ENCODE data around the gene ZNF214.

The ZNF214 gene

DNA sequence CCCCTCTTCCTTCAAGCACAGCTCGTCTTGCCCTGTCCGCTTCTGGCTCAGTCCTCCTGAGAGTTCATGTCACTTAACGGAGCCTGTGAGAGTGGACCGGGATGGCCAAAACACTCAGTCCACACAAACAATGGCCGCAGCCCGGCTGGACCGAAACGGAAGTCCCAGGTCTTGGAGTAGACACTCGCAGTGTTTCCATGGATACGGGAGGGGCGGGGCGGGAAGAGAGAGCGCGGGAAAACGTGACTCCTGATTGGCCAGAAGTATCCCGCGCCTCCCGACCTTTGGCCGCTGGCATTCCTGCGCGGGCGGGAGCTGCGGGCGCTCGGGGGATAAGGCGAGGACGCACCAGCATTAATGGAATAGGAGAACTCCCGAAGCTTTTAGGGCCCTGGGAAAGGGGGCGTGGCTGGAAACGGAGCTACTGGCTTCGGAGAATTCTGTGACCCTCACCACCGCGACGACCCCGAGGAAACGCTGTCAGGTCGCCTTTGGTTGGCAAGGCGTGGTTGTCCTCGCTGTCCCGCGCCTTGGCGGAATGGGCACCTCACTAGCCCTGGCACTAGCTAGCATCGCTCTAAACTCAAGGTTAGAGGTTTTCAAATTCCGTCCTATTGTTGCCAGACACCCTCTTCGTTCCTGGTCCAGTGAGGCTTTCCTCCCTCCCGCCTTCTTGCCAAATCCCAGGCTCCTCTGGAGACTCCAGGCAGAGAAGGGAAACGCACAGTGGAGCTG lies at the start of gene ZNF214, which contains the start of gene NLRP14:
Gene ZNF214 (minus strand): TSS at position 164 of the 735 bp plus-strand sequence. CDS start 17,511 bp downstream, outside the sequence.
Gene NLRP14 (plus strand): TSS at position 297 of the 735 bp plus-strand sequence. CDS start 18,108 bp downstream, outside the sequence.
- peak; percentile 76 for FAIRE-seq

DNA sequence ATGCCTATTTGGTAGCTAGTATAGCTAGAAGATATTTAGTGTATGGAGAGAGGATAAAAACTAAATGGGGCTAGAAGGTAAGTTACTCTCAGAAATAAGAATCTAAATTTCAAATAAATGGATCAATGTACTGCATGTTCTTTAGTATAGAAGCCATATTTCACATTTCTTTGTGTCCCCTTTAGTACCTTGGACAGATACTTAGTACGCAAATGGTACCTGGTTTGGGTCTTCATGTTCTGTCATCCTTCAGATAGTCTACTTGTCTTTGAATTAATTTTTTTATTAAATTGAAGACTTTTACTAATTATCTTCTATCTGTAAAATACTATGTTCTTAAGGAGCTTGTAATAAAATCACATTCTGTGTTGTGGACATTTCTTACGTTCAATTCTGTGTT lies 42.4 kb upstream of the ZNF214 start:
- no peak for FAIRE-seq

DNA sequence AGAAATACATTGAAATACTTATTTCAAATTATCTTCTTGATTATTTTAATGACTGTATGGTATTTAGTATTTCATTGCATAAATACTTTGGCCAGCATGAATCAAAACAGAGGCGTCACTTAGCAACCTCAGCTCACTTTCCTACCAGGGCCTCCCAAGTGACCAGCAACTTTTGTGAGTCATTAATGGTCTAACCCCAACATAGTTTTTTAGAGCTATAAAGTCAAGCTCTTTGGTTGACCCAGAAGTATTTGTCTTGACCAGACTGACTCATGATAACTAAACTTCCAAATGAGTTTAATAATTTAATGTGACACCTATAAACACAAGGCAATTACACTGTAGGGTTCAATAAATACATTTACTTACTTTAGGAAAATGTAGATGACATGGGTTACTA lies 40.7 kb upstream of the ZNF214 start:
- FAIRE-seq = no peak

GRCh38 chr11:7057641-7058040 lies 37.5 kb upstream of the ZNF214 start:
- no peak for FAIRE-seq

- no peak for FAIRE-seq
Observed at GRCh38 chr11:7056828-7057513, 36.8 kb upstream of the ZNF214 start.

DNA sequence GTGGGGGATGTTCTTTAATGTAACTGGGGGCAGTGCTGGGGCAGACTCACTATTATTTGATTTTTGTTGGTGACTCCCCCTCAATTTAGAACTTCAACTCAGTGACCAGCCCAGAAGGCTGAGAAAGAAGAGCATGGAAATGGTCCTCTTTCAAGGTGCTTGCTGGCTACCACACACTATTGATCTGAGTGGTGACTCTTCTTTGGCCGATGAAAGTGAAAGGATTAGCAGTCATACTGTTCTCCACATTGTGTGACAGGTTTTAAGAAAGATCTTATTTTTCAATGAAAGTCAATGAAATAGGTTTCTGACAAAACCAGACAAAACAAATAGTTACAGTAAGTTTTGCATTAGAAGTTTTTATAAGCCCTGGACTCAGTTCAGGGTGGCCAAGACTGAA lies 30.0 kb upstream of the ZNF214 start:
- no peak for FAIRE-seq

GRCh38 chr11:7046474-7047175 lies 26.5 kb upstream of the ZNF214 start:
- no peak for FAIRE-seq

- FAIRE-seq = no peak
Observed at GRCh38 chr11:7034019-7034418, 13.9 kb upstream of the ZNF214 start.

GRCh38 chr11:7032692-7033091 lies 12.5 kb upstream of the ZNF214 start:
- no peak for FAIRE-seq

GRCh38 chr11:7031471-7031871 lies 11.3 kb upstream of the ZNF214 start:
- FAIRE-seq = no peak

DNA sequence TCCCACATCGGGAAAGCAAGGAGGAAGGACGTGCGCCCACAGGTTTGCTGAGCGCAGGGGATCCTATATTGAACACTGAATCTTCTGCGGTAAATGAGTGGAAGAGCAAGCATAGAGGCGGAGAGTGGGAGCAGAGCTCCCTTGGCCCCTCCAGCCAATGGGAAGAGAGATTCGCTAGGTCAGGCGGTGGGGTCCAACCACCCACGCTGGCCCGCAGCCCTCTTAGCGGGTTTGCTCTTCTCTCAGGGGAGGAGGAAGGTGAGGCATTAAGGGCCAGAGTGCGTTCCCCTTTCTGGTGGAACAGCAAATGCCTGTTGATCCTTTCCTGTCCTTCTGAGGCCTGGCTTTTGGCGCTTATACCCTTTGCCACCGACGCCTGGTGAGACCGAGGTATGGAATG lies 10.7 kb upstream of the ZNF214 start:
- FAIRE-seq = no peak

DNA sequence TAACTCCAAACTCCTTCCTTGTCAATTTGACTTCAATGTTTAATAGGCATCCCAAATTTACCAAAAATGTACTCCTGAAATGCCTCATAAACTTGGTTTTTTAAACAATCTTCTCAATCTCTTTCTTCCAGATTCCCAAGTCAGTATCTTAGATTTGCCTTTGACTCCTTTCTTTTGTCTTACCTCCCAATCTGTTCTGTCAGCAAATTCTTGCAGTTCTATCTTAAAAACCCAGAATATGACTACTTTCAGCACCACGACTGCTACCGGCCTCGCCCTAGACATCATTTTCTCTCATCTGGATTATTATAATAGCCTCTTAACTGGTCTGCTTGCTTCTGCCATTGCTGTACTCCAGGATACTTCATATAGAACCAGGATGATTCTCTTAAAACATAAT lies 8.0 kb upstream of the ZNF214 start:
- FAIRE-seq = no peak

DNA sequence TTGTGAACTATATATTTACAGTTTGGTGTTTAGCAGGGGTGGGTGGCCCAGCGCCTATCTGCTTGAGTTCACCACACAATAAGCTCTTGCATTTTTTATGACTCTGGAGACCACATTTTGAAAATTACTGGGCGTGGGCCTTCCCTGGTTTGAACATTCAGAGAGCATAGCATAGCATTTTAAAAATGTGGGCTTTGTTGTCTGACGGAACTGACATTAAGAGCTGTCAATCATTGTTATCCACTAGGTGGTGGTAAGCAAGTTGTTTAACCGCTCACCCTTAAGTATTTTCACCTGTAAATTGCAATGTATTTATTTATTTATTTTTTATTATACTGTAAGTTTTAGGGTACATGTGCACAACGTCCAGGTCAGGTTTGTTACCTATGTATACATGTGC lies 1.2 kb upstream of the ZNF214 start:
- FAIRE-seq = no peak

DNA sequence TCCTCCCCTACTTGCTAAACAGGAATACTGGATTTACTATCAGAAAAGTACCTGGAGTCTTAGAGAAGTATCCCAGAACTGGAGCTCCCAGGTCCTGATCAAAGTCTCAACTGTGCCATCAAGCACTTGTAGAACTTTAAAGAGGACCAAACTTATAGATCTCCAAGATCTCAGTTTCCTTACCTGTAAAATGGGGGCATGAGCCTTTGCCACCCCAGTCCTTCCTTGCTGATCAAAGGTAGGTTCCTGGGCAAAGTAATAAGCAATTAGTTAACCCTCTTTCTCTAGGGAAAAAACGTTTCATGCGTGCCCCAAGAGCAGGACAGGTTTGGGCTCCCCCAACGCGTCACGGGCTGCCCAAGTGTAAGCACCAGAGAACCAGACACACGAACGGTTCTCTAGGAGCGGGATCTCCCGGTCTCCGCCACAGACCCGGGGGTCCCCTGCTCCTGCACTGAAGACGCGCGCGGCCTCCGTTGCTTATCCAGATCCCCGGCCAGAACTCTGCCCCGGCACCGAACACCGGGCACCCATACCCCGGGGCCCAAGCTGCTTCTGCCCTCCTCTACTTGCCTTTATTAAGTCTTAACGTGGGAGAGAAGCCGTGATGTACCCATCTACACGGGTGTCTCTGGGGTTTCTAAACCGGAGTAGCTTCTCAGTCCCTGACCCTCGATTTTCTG lies 505 bp downstream of the ZNF214 start:
- no peak for FAIRE-seq

DNA sequence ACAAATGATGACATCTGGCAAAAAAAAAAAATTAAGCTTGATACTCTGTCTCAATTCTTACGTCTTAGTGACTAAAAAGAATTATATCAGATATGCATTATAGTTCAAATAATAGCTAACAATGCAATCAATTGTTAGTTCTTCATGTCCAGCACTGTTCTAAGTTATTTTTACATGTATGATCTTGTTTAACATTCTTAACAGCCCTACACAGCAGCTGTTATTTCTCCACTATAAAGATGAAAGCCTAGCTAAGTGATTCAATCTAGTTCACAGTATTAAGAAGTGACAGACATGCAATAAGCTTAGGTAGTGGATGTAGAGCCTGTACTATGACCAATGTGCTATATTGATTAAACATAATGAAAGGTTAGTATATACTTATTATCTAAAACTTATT lies 4.1 kb downstream of the ZNF214 start:
- FAIRE-seq = no peak

DNA sequence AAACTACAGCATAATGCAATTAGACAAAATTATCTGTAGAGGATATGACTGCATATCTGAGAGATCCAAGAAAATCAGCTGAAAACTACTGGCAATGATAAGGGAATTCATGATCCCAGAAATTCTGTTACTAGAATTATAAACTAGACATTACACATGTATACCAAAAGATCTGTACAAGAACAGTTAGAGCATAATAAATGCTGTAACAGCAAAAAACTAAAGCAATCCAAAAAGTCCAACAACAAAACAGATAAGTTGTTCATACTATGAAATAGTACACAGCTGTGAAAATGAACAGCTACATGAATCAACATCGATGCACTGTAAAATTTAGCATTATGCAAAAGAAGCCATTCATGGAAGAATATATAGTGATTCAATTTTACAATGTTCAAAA lies 6.0 kb downstream of the ZNF214 start:
- no peak for FAIRE-seq

DNA sequence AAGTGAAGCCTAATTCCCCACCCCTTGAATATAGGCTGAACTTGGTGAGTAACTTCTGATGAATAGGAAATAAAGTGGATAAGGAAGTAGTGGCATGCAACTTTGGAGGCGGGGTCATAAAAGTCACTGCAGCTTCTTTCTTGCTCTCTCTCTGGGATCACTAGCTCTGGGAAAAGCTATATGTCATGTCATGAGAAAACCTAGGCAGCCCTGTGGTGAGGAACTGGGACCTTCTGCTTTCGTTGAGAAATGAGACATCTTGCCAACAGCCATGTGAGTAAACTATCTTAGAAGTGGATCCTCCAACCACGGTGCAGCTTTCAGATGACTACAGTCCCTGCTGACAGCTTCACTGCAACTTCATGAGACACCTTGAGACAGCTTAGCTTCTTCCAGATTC lies 15.7 kb downstream of the ZNF214 start:
- FAIRE-seq = no peak

DNA sequence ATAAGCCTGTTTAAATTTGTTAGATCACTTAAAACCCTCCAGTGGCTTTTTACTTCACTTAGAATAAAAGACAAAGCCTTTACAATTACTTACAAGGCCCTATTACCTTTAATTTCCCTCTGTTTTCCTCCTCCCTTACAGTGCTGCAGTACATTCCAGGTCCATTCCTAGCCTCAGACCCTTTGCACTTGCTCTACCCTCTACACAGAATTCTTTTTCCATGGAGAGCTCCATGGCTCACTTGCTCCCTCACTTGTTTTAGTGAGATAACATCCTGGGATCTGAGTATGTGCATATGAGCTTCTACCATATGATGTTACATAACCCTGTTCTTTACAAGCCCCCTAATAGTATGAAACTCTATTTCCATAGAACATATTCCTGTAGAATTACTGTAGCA lies 24.4 kb downstream of the ZNF214 start:
- FAIRE-seq = no peak

DNA sequence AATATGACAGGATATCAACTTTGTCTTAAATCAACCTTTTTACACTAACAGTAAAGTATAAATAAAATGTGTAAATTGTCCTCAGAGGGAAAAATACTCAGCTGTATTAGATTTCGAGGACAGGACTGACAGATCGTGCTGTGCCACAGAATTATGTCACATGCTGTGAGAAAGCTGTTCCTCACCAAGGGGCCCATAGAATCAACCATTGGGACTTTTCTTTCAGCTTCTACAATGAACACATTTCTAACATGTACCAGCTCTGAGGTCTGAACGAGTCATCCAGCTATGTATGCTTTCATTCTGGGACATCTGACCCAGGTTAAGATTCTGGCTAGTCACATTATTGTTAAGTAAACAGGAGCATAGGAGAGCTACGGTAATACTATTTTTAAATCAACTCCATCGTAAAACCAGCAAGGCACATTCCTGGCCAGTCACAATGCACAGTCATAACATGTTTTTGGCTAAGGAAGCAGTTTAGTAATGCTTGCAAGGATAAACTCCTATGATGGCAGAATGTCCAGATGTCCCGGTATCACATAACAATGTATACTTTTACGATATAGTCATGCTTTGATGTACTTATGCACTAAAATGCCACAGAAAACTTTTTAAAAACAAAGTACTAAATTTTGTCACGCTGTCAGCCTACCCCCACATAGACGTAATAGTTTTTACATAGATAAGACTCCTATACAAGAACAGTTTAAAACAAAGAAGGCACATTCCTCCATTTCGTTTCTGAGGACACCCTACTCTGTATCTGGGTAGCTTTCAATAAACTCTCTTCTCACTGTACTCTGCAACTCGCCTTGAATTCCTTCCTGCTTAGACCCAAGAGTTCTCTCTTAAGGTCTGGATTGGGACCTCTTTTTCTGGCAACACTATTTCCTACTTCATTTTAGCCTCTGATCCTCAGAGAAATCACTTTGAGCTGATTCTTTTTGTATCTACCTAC lies 27.4 kb downstream of the ZNF214 start:
- FAIRE-seq = peak; percentile 26

- no peak for FAIRE-seq
Observed at GRCh38 chr11:6992026-6992425, 28.1 kb downstream of the ZNF214 start.

DNA sequence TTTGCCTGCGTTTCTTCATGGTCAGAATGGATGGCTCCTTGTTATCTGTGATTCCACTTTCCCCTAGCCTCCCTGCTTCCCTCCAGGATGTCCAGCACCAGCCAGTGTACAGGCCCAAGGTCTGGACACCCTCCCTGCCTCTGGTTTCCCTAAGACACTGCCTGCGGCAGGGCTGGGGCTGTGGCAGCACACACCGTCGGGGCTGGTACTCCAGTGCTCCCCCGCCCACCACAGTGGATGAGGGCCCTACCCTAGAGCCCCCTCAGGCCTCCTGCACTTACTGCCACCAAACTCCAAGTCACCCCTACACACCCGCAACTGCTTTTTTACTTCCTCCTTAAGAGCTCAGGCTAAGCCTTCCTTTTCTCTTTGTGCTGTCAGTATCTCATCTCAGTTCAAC lies 28.9 kb downstream of the ZNF214 start:
- no peak for FAIRE-seq

GRCh38 chr11:6988506-6988905 lies 31.6 kb downstream of the ZNF214 start:
- FAIRE-seq = no peak

Data from endometrium (tissue), 2 donors.